Measurements from ENCODE around the gene STAG1.

Gene STAG1

DNA sequence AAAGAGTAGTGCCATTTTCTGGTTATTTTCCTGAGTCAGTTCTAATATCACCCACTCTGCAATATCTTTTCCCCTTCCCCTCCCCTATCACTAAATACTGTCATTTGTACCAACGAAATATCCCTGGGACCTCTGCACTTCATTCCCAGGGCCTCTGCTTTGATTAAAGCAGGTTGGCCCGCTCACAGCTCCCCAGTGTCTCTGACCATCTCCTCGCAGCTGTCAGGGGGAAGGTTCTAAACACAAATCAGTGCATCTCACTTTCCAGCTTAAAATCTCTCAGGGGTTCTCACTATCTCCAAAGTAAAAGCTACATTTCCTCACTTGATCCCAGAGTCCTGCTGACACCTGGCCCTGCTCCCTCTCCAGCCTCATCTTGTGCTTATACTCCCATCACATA lies 38.6 kb upstream of the STAG1 start:
- Histone ChIP-seq H3K9me3 (ENCODE audit: control insufficient read depth, insufficient read depth, low read depth, low read length) (no peaks in the 10 kb centered on the region), H3K27ac (ENCODE audit: extremely low read depth, low read depth, low read length) (no peak overlapping the region), H3K4me3 (ENCODE audit: low read depth, low read length) (no peak overlapping the region), H3K4me1 (ENCODE audit: control insufficient read depth, insufficient read depth, low read length) (no peaks in the 10 kb centered on the region), H3K36me3 (ENCODE audit: control insufficient read depth in 2 of 2, insufficient read depth in 1 of 2, low read length in 2 of 2) (no peaks in the 10 kb centered on the region)
- CTCF ChIA-PET: no interaction called here
- TF ChIP-seq ZNF10 (tag by site-specific recombination; IDR thresholded peaks at IDR 0.05) (no peak), ZNF843 (tag by site-specific recombination; IDR thresholded peaks at IDR 0.05) (no peak), ZNF596 (tag by site-specific recombination; IDR thresholded peaks at IDR 0.05) (no peak), ZFP3 (tag by site-specific recombination; IDR thresholded peaks at IDR 0.05; ENCODE audit: low read depth) (no peak), TCF7L2 (IDR thresholded peaks at IDR 0.05; ENCODE audit: borderline replicate concordance, low read depth, low read length) (no peak), ZNF292 (tag by site-specific recombination; IDR thresholded peaks at IDR 0.05; ENCODE audit: borderline replicate concordance, low read depth) (no peak), GLIS1 (tag by site-specific recombination; IDR thresholded peaks at IDR 0.05) (no peak)
- POLR2A ChIA-PET: no interaction called here

- no peaks in the 10 kb centered on the region for H3K36me3 ChIP-seq (ENCODE audit: control insufficient read depth in 2 of 2, insufficient read depth in 1 of 2, low read length in 2 of 2)
- TF ChIP-seq ZNF560 (tag by site-specific recombination; IDR thresholded peaks at IDR 0.05; ENCODE audit: borderline replicate concordance) (no peak), ZNF155 (tag by site-specific recombination; IDR thresholded peaks at IDR 0.05) (no peak), ZNF394 (tag by site-specific recombination; IDR thresholded peaks at IDR 0.05; ENCODE audit: borderline replicate concordance) (no peak), GFI1B (tag by site-specific recombination; IDR thresholded peaks at IDR 0.05) (no peak), ZBTB49 (tag by site-specific recombination; IDR thresholded peaks at IDR 0.05; ENCODE audit: low read depth) (no peak), ZNF202 (tag by site-specific recombination; IDR thresholded peaks at IDR 0.05; ENCODE audit: borderline replicate concordance) (no peak), PRDM4 (tag by site-specific recombination; IDR thresholded peaks at IDR 0.05) (no peak), SP7 (tag by site-specific recombination; IDR thresholded peaks at IDR 0.05) (no peak), ZSCAN30 (tag by site-specific recombination; IDR thresholded peaks at IDR 0.05) (no peak), SP3 (tag by site-specific recombination; IDR thresholded peaks at IDR 0.05) (no peak), ZNF571 (tag by site-specific recombination; IDR thresholded peaks at IDR 0.05) (no peak), GLI2 (tag by site-specific recombination; IDR thresholded peaks at IDR 0.05; ENCODE audit: borderline replicate concordance, low read depth) (no peak), ZNF423 (tag by site-specific recombination; IDR thresholded peaks at IDR 0.05) (no peak), INSM2 (tag by site-specific recombination; IDR thresholded peaks at IDR 0.05) (no peak), ZNF146 (tag by site-specific recombination; IDR thresholded peaks at IDR 0.05) (no peak), ZNF37A (tag by site-specific recombination; IDR thresholded peaks at IDR 0.05) (no peak), ZNF830 (tag by site-specific recombination; IDR thresholded peaks at IDR 0.05; ENCODE audit: low read depth) (no peak)
- TF ChIP-seq, protein P1, sequence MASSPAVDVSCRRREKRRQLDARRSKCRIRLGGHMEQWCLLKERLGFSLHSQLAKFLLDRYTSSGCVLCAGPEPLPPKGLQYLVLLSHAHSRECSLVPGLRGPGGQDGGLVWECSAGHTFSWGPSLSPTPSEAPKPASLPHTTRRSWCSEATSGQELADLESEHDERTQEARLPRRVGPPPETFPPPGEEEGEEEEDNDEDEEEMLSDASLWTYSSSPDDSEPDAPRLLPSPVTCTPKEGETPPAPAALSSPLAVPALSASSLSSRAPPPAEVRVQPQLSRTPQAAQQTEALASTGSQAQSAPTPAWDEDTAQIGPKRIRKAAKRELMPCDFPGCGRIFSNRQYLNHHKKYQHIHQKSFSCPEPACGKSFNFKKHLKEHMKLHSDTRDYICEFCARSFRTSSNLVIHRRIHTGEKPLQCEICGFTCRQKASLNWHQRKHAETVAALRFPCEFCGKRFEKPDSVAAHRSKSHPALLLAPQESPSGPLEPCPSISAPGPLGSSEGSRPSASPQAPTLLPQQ (tag by site-specific recombination; IDR thresholded peaks at IDR 0.05): no peak
- no peaks in the 10 kb centered on the region; the same call in 1 of the 2 replicates for H3K9me3 ChIP-seq (ENCODE audit: control insufficient read depth, insufficient read depth, low read depth, low read length)
- H3K4me1 ChIP-seq (ENCODE audit: control insufficient read depth, insufficient read depth, low read length): no peaks in the 10 kb centered on the region
- ChIA-PET CTCF (no interaction called here), POLR2A (no interaction called here)
- no peak overlapping the region for H3K4me3 ChIP-seq (ENCODE audit: low read depth, low read length)
- no peak overlapping the region for H3K27ac ChIP-seq (ENCODE audit: extremely low read depth, low read depth, low read length)
Measured at GRCh38 chr3:136789976-136790375, 37.8 kb upstream of the STAG1 start.
